Testis (tissue), 2 donors: ENCODE data around the gene DNAJC15.

Experiments
- POLR2A ChIP-seq: fragments of 450-650 bp; IDR thresholded peaks from one replicate; pipeline ENCODE4 v1.6.1; 2017; ENCODE audit warnings: antibody characterized with exemption, mild to moderate bottlenecking, moderate library complexity
- TF ChIP-seq, protein P1 (sequence below), 3 experiments: fragments of 450-650 bp in 2 of 3; fragments of 200-600 bp in 1 of 3; sonication (generic) in 1 of 3; IDR thresholded peaks; one replicate each; pipeline ENCODE4 v1.5.1; 2016 to 2019; ENCODE audit warnings: antibody characterized with exemption in 3 of 3, mild to moderate bottlenecking in 2 of 3, moderate library complexity in 1 of 3

DNA sequence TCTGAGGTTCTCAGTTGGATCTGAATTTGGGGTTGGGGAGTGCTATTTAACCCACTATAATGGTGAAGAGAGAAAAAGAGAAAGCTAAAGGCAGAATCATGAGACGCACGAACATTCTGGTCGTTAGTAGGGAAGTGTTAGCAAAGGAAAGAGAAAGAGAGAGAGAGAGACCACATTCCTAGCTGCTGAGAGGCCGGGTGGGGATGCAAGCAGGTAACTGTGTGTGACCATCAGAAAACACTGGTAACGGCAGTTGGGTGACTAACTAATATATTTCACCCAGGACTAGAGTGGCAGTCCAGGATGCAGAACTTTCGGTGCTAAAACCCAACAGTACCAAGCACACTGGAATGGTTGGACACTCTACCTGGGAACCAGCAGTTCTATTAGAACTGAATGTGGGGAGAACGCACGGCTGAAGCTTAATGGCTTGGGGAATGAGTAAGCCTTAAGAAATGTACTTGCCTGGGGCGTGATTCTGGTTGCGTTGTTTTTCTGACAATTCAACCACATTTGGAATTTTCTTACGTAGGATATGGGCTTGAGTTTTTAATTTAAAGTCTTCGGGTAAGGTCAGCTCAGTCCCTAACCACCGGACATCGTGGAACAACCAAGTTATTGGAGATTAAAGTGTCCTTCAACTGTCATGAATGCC is 130.2 kb downstream of the DNAJC15 start:
- TF ChIP-seq, protein P1, sequence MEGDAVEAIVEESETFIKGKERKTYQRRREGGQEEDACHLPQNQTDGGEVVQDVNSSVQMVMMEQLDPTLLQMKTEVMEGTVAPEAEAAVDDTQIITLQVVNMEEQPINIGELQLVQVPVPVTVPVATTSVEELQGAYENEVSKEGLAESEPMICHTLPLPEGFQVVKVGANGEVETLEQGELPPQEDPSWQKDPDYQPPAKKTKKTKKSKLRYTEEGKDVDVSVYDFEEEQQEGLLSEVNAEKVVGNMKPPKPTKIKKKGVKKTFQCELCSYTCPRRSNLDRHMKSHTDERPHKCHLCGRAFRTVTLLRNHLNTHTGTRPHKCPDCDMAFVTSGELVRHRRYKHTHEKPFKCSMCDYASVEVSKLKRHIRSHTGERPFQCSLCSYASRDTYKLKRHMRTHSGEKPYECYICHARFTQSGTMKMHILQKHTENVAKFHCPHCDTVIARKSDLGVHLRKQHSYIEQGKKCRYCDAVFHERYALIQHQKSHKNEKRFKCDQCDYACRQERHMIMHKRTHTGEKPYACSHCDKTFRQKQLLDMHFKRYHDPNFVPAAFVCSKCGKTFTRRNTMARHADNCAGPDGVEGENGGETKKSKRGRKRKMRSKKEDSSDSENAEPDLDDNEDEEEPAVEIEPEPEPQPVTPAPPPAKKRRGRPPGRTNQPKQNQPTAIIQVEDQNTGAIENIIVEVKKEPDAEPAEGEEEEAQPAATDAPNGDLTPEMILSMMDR (IDR thresholded peaks at IDR 0.05) = no peak
- TF ChIP-seq POLR2A = no peak
